K562 (cell line): ENCODE measurements around the gene PIK3R2. TPM values are rescaled to one million over a fixed set of nuclear protein-coding genes. Genes with fewer than 3 reads are reported as not detected.

Experiments used
- ATAC-seq: fragments of 200-7000 bp; cut with Tn5 transposase; 3 replicates; pipeline ENCODE4 v1.9.1; 2020; ENCODE audit warnings: moderate library complexity
- BruUV-seq: library from RNA; stranded (reverse); fragments of 400-500 nt; replicated peaks from 2 replicates; lab custom pipeline; 2021; lab: Mats Ljungman, UMichigan
- CTCF ChIA-PET: fragments of 300-600 bp; formaldehyde crosslinking; extraction: SDS; loops from one replicate; lab custom pipeline; 2021; ENCODE audit warnings: low intra/inter-chr PET ratio; lab: Yijun Ruan, JAX
- POLR2A ChIA-PET: fragments of 300-600, 350-650 bp; sonication (Branson Sonifier 250); formaldehyde crosslinking; extraction: SDS; loops from one replicate; lab custom pipeline; 2021; ENCODE audit warnings: antibody characterized with exemption, inconsistent platforms; lab: Yijun Ruan, JAX
- DNase-seq, 4 experiments: peaks; one replicate each; pipeline versions ENCODE4 v3.0.0 to v3.0.0-alpha.2; 2011 to 2018; ENCODE audit warnings: low spot score in 3 of 4, mixed read lengths in 3 of 4; ENCODE audit errors: extremely low read depth in 1 of 4
- FAIRE-seq: peaks from 2 replicates; lab custom pipeline; 2011; peaks lifted over from hg19 to GRCh38; lab: Jason Lieb, UNC
- H2AFZ ChIP-seq: 2 replicates; pipeline ENCODE4 v1.6.0; 2011; ENCODE audit warnings: low read depth, low read length, control low read depth, inconsistent platforms
- H3K27ac ChIP-seq: fragments of 200-600 bp; 3 replicates; pipeline ENCODE4 v1.8.0; 2011; ENCODE audit warnings: low read depth, mild to moderate bottlenecking, control low read depth, inconsistent platforms, low read length, moderate library complexity, mixed read lengths; ENCODE audit errors: extremely low read depth
- H3K27me3 ChIP-seq, 2 experiments: fragments of 300-600 bp in 1 of 2; 2 replicates in 1 of 2; 3 replicates in 1 of 2; pipeline versions ENCODE4 v1.6.0 to v1.8.0; 2011; ENCODE audit warnings: inconsistent platforms in 2 of 2, low read length in 2 of 2, mild to moderate bottlenecking in 1 of 2, mixed read lengths in 1 of 2, moderate library complexity in 1 of 2; ENCODE audit not compliant: control insufficient read depth in 2 of 2, insufficient read depth in 2 of 2
- H3K36me3 ChIP-seq: fragments of 300-600 bp; 3 replicates; pipeline ENCODE4 v1.8.0; 2011; ENCODE audit warnings: mild to moderate bottlenecking, low read length, inconsistent platforms; ENCODE audit not compliant: control insufficient read depth, insufficient read depth
- H3K4me1 ChIP-seq, 2 experiments: fragments of 200-600 bp in 1 of 2; replicated peaks in 1 of 2; 2 replicates in 1 of 2; 3 replicates in 1 of 2; pipeline versions ENCODE4 v1.5.1 to v1.8.0; 2011; ENCODE audit warnings: inconsistent platforms in 2 of 2, low read length in 2 of 2, mild to moderate bottlenecking in 1 of 2, mixed read lengths in 1 of 2, moderate library complexity in 1 of 2; ENCODE audit not compliant: control insufficient read depth in 2 of 2, insufficient read depth in 2 of 2
- H3K4me2 ChIP-seq: 2 replicates; pipeline ENCODE4 v1.6.1; 2011; ENCODE audit warnings: low read length, control low read depth, inconsistent platforms, mixed read lengths; ENCODE audit not compliant: insufficient read depth
- H3K4me3 ChIP-seq: fragments of 200-600 bp; sonication (generic), shearing (Covaris generic); 2 replicates; pipeline ENCODE4 v1.5.1; 2016; ENCODE audit warnings: control low read depth, inconsistent platforms
- H3K79me2 ChIP-seq: fragments of 200-600 bp; 3 replicates; pipeline ENCODE4 v1.8.0; 2011; ENCODE audit warnings: low read length, inconsistent platforms; ENCODE audit not compliant: control insufficient read depth, insufficient read depth
- H3K9ac ChIP-seq, 2 experiments: 2 replicates each; pipeline versions ENCODE4 v1.6.0 to v1.6.1; 2011; ENCODE audit warnings: low read depth in 2 of 2, low read length in 2 of 2, control low read depth in 1 of 2, inconsistent platforms in 1 of 2, mild to moderate bottlenecking in 1 of 2, mixed read lengths in 1 of 2; ENCODE audit not compliant: insufficient read depth in 1 of 2
- H3K9me1 ChIP-seq: one replicate; pipeline ENCODE4 v1.6.0; 2011; ENCODE audit warnings: inconsistent platforms, mild to moderate bottlenecking, low read length, moderate library complexity; ENCODE audit not compliant: control insufficient read depth, insufficient read depth
- H3K9me3 ChIP-seq: replicated peaks from 2 replicates; pipeline ENCODE4 v1.5.1; 2011; ENCODE audit warnings: low read depth, low read length, inconsistent platforms; ENCODE audit not compliant: control insufficient read depth, insufficient read depth
- H4K20me1 ChIP-seq: replicated peaks from 2 replicates; pipeline ENCODE4 v1.6.1; 2011; ENCODE audit warnings: low read length, inconsistent platforms, mixed read lengths; ENCODE audit not compliant: control insufficient read depth, insufficient read depth
- KAT2B ChIP-seq: IDR thresholded peaks from one replicate; pipeline ENCODE4 v1.6.1; 2012; ENCODE audit warnings: low read depth, mild to moderate bottlenecking, control low read depth, inconsistent platforms, low read length, moderate library complexity
- KDM4B ChIP-seq, 2 experiments: fragments of 450-650 bp in 1 of 2; sonication (generic) in 1 of 2; IDR thresholded peaks; 2 replicates each; pipeline ENCODE4 v1.6.1; 2016 to 2017; ENCODE audit warnings: borderline replicate concordance in 2 of 2, antibody characterized with exemption in 1 of 2, low read depth in 1 of 2, mild to moderate bottlenecking in 1 of 2
- MECOM ChIP-seq: fragments of 250-450 bp; sonication (Bioruptor Pico); IDR thresholded peaks from 2 replicates; pipeline ENCODE4 v1.8.0; 2022; ENCODE audit warnings: inconsistent platforms
- MLX ChIP-seq, 2 experiments: fragments of 450-650 bp in 1 of 2; sonication (generic) in 1 of 2; formaldehyde crosslinking; conservative IDR thresholded peaks; 2 replicates each; pipeline versions ENCODE4 v1.4.0 to v1.8.1; 2020 to 2022; ENCODE audit warnings: mild to moderate bottlenecking in 1 of 2, missing genetic modification reagents in 1 of 2
- MTA1 ChIP-seq: fragments of 450-650 bp; IDR thresholded peaks from 2 replicates; pipeline ENCODE4 v1.6.1; 2017; ENCODE audit warnings: borderline replicate concordance
- PHF8 ChIP-seq: fragments of 200-600 bp; sonication (generic); IDR thresholded peaks from 2 replicates; pipeline ENCODE4 v1.6.1; 2012; ENCODE audit warnings: mixed run types, mild to moderate bottlenecking, inconsistent platforms, low read length, moderate library complexity, borderline replicate concordance
- PPARD ChIP-seq: fragments of 250-450 bp; sonication (Bioruptor Pico); IDR thresholded peaks from 2 replicates; pipeline ENCODE4 v1.8.0; 2022; ENCODE audit warnings: inconsistent platforms, mild to moderate bottlenecking, moderate library complexity
- SMARCC2 ChIP-seq: fragments of 450-650 bp; IDR thresholded peaks from 2 replicates; pipeline ENCODE4 v1.6.1; 2017; ENCODE audit warnings: antibody characterized with exemption, moderate library complexity, mild to moderate bottlenecking, low read depth
- SNIP1 ChIP-seq: fragments of 450-650 bp; IDR thresholded peaks from 2 replicates; pipeline ENCODE4 v1.7.1; 2017; ENCODE audit warnings: low read depth, mild to moderate bottlenecking
- TBL1XR1 ChIP-seq, 2 experiments: IDR thresholded peaks; 2 replicates each; pipeline ENCODE4 v1.6.1; 2012; ENCODE audit warnings: improper control_type of control experiment in 2 of 2, low read length in 2 of 2, mild to moderate bottlenecking in 1 of 2
- ZNF134 ChIP-seq: fragments of 250-450 bp; sonication (Bioruptor Pico); conservative IDR thresholded peaks from 2 replicates; pipeline ENCODE4 v1.4.0; 2020
- ZNF146 ChIP-seq: IDR thresholded peaks from one replicate; pipeline ENCODE4 v1.6.1; 2018; ENCODE audit warnings: missing compliant biosample characterization; ENCODE audit not compliant: unreplicated experiment
- ZNF197 ChIP-seq: fragments of 200-800 bp; sonication (Bioruptor generic); IDR thresholded peaks from 2 replicates; pipeline ENCODE4 v1.6.1; 2016; ENCODE audit warnings: low read depth, missing genetic modification characterization, missing compliant biosample characterization
- ZNF239 ChIP-seq: fragments of 250-450 bp; sonication (Bioruptor Pico); IDR thresholded peaks from 2 replicates; pipeline ENCODE4 v1.4.0; 2020; ENCODE audit warnings: mild to moderate bottlenecking
- ZNF766 ChIP-seq: fragments of 200-800 bp; sonication (Bioruptor generic); conservative IDR thresholded peaks from 2 replicates; pipeline ENCODE4 v1.6.1; 2016; ENCODE audit warnings: missing genetic modification characterization, missing compliant biosample characterization
- ZNF778 ChIP-seq: fragments of 450-650 bp; formaldehyde crosslinking; IDR thresholded peaks from 2 replicates; pipeline ENCODE4 v1.4.0; 2020; ENCODE audit warnings: mild to moderate bottlenecking, moderate library complexity
- WGBS: fragments of 100-300 bp; shearing (Covaris generic); methylation state at CpG from one replicate; pipeline ENCODE4 v1.1.6; 2016; ENCODE audit warnings: low coverage, mixed read lengths; ENCODE audit not compliant: insufficient coverage; ENCODE audit errors: missing lambda C conversion rate; 5-methylcytosine and 5-hydroxymethylcytosine counted together
- in situ Hi-C: fragments of 300-500 bp; cut with MboI; formaldehyde crosslinking; loops from 4 replicates; pipeline ENCODE4 v1.15.0; 2018; ENCODE audit warnings: inconsistent platforms, mixed read lengths
- intact Hi-C: fragments of 100-400 bp; cut with micrococcal nuclease; formaldehyde crosslinking; loops from 2 replicates; pipeline ENCODE4 v1.14.2; 2022
- polyA plus RNA-seq, 8 experiments: library from polyadenylated mRNA; depleted of rRNA in 4 of 8; stranded (reverse) in 5 of 8; unstranded in 3 of 8; fragments of >200 nt; fragmentation: Nextera tagmentation in 2 of 8; fragmentation: Illumina TruSeq in 1 of 8; extraction: Ambion mirVana in 2 of 8; extraction: Trizol in 1 of 8; gene quantifications; 2 replicates each; pipeline versions ENCODE4 v1.2.1 to v1.2.3, GENCODE V29; 2011 to 2014; ENCODE audit warnings: inconsistent platforms in 1 of 8, missing spikeins in 1 of 8
- total RNA-seq, 7 experiments: library from RNA; depleted of rRNA in 6 of 7; stranded (reverse); fragments of >200 nt in 6 of 7; fragmentation: Illumina TruSeq in 2 of 7; extraction: Trizol in 2 of 7; gene quantifications; 2 replicates each; pipeline versions ENCODE4 v1.2.1 to v1.2.3, GENCODE V29; 2011 to 2021; ENCODE audit warnings: low replicate concordance in 1 of 7

Gene PIK3R2
- total and polyA plus RNA-seq, 9 of the 15 experiments (the other 6 are each of a cell fraction or from before 2014, with no cell fraction given): 0.39 to 37.9 (median 5.3) TPM

GRCh38 chr19:18198374-18198773, 45.4 kb downstream of the PIK3R2 start:
- H2AFZ ChIP-seq: no peak overlapping the region
- ATAC-seq (no peak), FAIRE-seq (no peak), DNase-seq (no peak)
- H3K36me3 ChIP-seq: peaks cover 64% of the 10 kb centered on the region; the same call in 2 of the 3 replicates
- in situ Hi-C loops (no loop called here), intact Hi-C loops (no loop called here)
- peaks cover 31% of the 10 kb centered on the region for H3K79me2 ChIP-seq
- ChIA-PET POLR2A (interaction anchor here (0.6 to 1.0 kb wide), 4 partner anchors 20 to 1142 kb away, joined by 3 read pairs; no protein-coding TSS in a partner anchor), CTCF (no interaction called here)
- H3K9ac ChIP-seq: no peak overlapping the region
- BruUV-seq: no TSS peak
- no peak overlapping the region for H3K4me3 ChIP-seq
- TF ChIP-seq ZNF197 (CRISPR knock-in tag) (no peak), ZNF766 (CRISPR knock-in tag) (no peak), KDM4B (IDR thresholded peaks at IDR 0.05; ENCODE audit: borderline replicate concordance in 2 of 2, low read depth in 1 of 2) (no peak), PPARD (CRISPR knock-in tag) (no peak), MLX (CRISPR knock-in tag; conservative IDR thresholded peaks at IDR 0.05) (no peak), ZNF239 (CRISPR knock-in tag) (no peak), SNIP1 (no peak), ZNF134 (CRISPR knock-in tag) (no peak), ZNF146 (CRISPR knock-in tag) (no peak), MECOM (CRISPR knock-in tag) (no peak), MTA1 (no peak), TBL1XR1 (IDR thresholded peaks at IDR 0.05; ENCODE audit: low read length in 2 of 2) (no peak), ZNF778 (CRISPR knock-in tag) (no peak), PHF8 (no peak), SMARCC2 (no peak), KAT2B (no peak)
- H3K4me1 ChIP-seq: peaks cover 19 to 46% of the 10 kb centered on the region in 2 experiments; a peak in 4 of 5 replicates
- H4K20me1 ChIP-seq: peaks cover 6% of the 10 kb centered on the region; the same call in 1 of the 2 replicates
- no peaks in the 10 kb centered on the region for H3K27me3 ChIP-seq
- H3K9me3 ChIP-seq: no peaks in the 10 kb centered on the region
- no peaks in the 10 kb centered on the region for H3K9me1 ChIP-seq
- whole genome bisulfite sequencing: 80% methylated on average over 6 of the region's 6 CpGs
- no peak overlapping the region for H3K27ac ChIP-seq
- no peak overlapping the region for H3K4me2 ChIP-seq
